Erythroblast (primary cell): ENCODE results near the gene KCNC2.

ENCODE experiments used
- DNase-seq, 2 experiments: peaks; one replicate each; lab custom pipeline; 2025; lab: John Stamatoyannopoulos, UW
- GATA1 ChIP-seq: IDR thresholded peaks from 2 replicates; pipeline ENCODE4 v1.6.1; 2011; ENCODE audit warnings: low read depth, mild to moderate bottlenecking, control low read depth, low read length, moderate library complexity
- POLR2A ChIP-seq: IDR thresholded peaks from 2 replicates; pipeline ENCODE4 v1.6.1; 2011; ENCODE audit warnings: mild to moderate bottlenecking, low read length

The KCNC2 gene

DNA sequence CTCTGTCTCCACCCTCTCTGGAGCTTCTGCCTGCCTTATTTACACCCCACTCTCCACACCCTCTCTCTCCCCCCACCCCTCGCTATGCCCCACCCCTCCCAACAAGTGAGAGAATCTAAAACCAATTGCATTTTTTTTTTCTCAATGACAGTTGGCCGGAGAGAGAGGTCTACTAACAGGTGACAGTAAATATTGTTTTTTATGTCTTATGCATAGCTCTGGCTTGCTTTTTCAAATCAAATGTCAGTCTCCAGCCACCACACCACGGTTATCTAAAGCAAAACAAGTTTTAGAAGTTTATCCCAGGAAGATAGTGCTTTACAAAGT is at the start of gene KCNC2:
Gene KCNC2 (minus strand): TSS at position 28 of the 327 bp plus-strand sequence.
- no peak for DNase-seq
- TF ChIP-seq POLR2A (no peak), GATA1 (no peak)

DNA sequence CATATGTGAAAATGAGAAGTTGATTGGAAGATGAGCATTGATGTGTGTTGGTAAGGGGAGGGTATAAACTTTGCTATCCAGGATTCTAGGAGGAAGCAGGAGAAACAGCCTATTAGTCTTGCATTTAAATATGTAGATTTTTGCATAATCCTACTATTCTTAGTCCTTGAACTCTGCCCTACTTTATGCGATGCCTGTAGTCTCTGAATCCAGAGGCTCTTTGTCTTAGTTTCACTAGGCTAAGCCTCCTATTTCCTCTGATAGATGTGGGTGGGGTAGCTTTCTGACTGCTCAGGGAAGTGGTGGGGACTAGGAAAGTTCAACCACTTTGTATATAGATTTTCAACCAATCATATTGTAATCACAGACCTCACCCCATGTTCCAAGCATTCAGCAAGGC is 49.5 kb upstream of the KCNC2 start:
- no peak for TF ChIP-seq POLR2A
- no peak for TF ChIP-seq GATA1

DNA sequence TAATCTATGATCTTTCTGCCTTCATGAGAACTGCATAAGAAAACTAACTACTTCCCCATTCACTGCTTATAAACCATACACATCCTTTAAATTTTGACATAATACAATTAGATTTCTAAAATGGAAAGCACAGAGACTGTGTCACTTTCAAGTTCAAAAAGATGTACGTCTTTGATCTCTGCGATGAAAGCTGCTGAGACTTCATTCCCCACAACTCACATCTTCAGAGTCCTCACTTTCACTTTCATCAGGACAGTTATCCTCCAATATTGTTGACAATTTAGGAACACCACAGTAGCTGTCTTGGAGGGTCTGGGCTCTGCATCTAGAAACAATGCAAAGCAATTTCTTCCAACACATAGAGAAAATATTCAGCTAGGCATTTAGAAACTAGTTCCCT is 47.9 kb upstream of the KCNC2 start:
- no peak for TF ChIP-seq POLR2A
- TF ChIP-seq GATA1, result no peak
- no peak for DNase-seq

More for the DNA sequence above, 49.5 kb upstream of the KCNC2 start:
- no peak for DNase-seq

DNA sequence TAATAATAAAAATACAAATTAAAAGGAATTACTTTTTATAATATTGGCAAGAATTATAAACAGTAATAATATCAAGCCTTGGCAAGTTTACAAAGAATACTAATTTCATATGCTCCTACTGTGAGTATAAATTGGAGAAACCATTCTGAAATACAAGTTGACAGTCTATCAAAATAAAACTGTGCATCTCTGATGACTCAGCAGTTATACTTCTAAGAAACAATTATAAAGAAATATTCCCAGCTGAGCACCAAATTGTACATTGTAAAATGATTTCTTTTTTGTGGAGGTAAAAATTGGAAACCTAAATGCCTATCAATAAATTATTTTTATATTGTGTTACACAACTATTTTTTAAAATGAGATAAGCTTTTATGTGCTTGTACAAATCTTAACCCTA is 35.5 kb upstream of the KCNC2 start:
- DNase-seq, result no peak
- no peak for TF ChIP-seq POLR2A
- no peak for TF ChIP-seq GATA1

DNA sequence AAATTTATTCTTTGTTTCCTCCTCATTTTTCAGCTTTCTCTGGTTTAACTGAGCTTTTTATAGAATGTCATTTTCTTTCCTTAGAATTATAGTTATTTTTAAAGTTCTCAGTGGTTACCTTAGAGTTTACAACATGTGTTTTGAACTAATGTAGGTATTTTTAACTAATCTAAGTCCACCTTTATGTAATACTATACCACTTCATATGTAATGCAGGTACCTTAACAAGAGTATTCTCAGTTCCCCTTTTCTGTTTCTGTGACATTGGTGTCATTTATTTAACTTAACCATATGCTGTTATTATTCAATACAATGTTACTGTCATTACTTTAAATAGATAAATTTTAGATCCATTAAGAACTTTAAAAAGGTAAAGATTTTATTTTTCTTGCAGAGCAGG is 30.3 kb upstream of the KCNC2 start:
- no peak for TF ChIP-seq POLR2A
- TF ChIP-seq GATA1, result no peak

DNA sequence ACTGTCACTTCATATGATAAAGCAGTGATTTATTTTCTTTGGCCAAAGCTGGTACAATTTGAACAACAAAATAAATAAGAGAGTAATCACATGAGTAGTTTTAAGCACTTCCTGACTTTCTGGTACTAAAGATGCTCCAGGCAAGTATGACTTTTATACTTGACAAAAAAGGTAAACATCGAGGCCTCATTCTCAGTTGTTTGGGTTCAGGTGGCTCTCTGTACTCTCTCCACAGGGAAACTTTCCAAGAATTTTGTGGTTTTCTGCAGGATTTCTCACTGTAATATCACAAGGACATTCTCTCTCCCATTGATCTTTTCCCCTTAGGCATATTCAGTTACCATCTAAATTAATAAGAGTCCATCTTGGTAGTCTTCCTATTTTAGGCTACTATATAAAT is 26.6 kb upstream of the KCNC2 start:
- no peak for TF ChIP-seq GATA1
- no peak for TF ChIP-seq POLR2A
- DNase-seq, result no peak

More for the DNA sequence above, 30.3 kb upstream of the KCNC2 start:
- DNase-seq, result no peak

DNA sequence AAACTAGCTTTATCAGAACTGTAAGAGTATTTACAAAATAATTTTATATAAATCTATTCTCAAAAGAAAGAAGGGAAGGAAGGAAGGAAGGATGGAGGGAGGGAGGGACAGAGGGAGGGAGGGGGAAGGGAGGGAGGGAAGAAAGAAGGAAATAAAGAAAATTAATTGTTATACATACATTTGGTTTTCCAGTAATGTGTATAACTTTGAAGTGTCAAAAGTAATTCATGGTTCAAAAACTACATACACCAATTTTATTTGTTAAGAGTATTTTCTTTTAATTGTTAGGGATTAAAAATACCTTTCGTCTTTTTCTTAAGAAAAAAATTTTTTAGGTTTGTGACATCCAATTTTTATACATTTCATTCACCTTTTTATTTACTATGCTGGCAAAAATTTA is 17.5 kb upstream of the KCNC2 start:
- DNase-seq, result no peak
- TF ChIP-seq POLR2A (no peak), GATA1 (no peak)

DNA sequence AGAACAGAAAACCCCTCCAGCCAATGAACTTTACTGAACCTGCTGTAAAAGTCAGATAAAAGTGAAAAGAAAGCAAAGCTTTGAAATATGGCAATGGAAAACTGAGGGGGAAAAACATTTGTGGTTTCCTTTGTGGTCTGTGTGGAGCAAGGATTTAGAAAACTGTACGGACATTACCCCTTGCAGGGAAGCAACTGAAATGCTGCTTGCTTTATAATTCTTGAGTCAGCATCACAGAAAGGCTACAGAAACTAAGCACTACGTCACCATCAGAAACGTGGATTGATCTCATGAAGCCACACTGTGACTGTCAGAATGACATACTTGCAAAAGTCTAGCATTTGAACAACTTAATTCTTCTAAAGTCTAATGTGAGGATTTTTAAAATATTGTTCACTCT is 2.4 kb upstream of the KCNC2 start:
- TF ChIP-seq POLR2A, result no peak
- TF ChIP-seq GATA1, result no peak
- no peak for DNase-seq

DNA sequence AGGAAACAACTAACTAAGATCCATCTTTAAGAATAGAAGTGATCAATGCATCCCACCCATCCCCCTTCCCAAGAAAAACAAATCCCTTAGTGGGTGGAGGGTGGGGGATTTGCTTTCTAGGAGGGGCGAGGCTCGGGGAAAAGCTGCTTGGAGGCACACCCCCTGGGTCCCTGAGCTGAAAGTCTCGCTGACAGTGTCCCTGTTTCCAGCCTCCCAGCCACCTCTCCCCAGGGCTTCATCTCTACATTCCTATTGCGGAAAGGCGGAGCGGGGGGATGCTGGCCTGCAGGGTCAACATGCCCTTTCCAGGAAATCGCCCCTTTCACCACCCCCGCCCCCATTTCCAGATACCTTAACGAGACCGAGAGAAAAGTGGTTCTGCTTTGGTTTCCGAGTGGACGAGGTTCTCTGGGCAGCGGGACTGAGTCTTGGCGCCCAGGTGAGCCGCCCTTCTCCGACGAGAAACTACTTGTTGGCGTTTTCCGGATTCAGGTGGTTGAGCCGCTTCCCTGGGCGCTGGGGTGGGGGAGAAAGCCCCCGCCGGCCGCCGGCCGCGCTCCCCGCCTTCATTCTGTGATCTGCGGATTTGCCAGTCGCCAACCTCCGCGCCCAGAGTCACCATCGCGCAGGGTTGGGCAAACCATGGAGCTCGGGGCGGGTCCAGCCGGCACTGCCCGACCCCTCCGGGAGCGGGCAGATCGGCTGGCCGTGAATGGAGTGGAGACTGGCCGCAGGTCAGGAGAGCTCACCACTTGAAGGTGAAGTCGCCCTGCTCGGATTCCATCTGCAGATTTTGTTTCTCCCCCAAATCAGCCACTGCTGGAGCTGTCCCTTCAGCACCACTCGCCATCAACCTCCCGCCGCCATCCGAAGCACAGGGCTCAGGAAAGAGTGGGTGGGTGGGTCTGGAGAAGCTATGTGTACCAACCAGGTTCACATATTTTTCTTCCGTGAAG is 505 bp downstream of the KCNC2 start:
- TF ChIP-seq POLR2A (no peak), GATA1 (no peak)
- DNase-seq, result peak; percentile 3 to 18

DNA sequence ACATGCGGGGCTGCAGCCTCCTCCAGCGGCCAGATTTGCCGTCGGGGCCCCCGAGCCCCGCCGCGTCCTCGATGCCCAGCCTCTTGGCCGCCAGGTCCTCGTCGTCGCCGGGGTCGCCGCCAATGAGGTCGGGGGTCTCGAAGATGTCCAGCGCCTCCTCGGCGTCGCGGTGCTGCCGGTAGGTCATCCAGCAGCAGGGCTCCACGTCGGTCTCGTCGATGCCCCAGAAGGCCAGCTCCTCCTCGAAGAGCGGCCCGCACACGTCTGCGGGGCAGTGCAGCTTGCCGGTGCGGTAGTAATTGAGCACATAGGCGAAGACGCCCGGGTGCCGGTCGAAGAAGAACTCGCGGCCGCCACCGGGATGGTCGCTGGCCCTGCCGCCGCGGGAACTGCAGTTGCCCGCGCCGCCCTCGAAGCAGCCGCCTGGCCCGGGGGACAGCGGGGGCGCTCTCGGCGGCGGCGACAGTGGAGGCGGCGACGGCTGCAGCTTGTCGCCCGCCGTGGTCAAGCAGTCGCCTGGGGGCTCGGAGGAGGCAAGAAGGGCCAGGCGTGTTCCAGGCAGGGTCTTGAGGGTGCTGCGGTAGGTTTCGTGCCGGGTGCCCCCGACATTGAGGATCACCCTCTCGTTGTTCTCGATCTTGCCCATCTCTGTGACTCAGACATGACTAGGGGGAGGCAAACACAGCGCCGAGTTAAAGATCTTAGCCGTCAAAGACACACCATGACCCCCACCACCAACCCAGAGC is 2.1 kb downstream of the KCNC2 start:
- TF ChIP-seq POLR2A (no peak), GATA1 (no peak)
- no peak for DNase-seq

DNA sequence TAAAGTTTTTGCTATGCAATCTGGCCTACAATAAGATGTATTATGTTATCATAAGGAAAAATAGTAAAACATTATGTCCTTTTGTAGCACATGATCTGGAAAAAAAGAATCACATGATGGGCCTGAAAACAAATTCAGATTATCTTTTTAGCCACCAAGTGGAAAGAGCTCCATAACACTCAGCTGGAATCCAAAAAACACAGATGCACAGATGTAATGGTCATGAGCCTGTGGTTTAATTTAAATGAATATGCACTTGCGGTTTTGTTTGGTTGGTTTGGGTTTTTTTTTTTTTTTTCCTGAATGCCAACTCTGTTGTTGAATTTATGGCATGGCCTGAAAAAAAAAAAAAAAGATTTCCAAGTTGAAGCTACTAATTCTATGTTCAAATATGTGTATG is 4.1 kb downstream of the KCNC2 start:
- no peak for DNase-seq
- TF ChIP-seq POLR2A (no peak), GATA1 (no peak)

DNA sequence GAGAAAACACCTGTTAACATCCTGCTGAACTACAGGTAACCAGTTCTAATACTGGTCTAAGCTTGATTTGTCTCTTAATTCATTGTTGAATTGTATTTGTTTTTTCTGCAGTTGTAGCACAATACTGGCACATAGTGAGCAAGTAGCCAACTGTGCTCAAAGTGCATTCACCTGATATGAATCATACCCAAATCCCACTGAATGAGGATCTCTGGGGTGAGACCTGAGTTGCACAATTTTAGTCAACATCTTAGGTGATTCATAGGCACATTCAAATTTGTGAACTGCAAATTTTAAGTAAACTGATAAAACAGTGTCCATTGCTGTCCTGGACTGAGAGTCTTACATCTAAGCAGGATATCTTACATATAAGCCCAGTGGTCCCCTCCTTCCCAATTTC is 12.8 kb downstream of the KCNC2 start:
- no peak for DNase-seq
- TF ChIP-seq POLR2A (no peak), GATA1 (no peak)

DNA sequence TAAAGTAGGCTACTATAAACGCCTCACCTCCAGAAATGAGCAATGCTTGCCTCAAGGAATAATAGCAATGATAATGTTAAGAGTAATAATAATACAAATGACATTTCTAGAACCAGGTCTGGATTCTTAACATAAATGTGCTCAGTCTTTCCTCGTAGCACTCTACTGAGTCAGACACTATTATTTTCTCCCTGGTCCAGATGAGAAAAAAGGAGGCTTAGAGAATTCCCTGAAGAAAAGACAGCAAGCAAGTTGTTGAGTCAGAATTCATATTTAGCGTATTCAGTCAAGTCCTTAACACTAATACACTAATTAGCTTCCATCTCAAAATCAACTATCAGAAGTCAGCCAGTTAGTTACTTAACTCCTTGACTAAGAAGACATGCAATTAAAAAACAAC is 13.2 kb downstream of the KCNC2 start:
- no peak for TF ChIP-seq POLR2A
- no peak for TF ChIP-seq GATA1
- no peak for DNase-seq

DNA sequence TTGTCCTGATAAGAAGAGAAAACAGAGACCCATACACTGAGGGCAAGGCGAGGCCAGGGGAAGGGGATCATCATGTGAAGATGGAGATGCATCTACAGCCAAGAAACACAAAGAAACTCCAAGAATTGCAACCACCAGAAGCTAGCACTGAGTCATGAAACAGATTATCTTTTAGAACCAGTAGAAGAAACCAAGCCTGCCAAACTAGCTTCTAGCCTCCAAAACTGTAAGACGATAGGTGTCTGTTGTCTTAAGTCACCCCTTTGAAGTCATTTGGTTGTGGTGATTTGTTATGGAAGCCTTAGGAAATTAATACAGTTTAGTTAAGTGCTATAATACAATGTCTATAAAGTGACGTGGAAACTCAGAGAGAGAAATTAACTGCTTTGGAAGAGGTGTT is 15.4 kb downstream of the KCNC2 start:
- no peak for DNase-seq
- TF ChIP-seq POLR2A (no peak), GATA1 (no peak)

DNA sequence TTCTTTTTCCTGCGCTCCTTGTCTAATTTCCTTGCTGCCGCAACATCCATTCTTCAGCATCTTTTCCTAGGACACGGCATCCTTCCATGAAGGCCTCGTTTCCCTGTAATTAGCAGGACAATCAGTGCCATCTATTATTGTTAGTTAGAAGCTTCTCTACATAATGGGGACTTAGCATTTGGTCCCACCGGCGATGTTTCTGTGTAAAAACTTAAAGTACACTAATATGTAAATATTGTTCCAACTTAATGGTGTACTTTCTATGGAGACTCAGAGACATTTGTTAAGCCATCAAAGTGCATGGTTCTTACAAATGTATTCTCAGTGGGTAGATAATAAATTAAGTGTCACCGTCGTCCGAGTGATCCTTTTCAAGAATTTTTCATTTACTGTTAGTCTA is 17.4 kb downstream of the KCNC2 start:
- TF ChIP-seq POLR2A (no peak), GATA1 (no peak)
- DNase-seq, result no peak
